AG20443 (cell line): ENCODE data around the gene PDE6G.
"Not testable (repeated sequence)": the region's sequence is repeated elsewhere in the genome, so short reads cannot be mapped to it uniquely, and the experiment has no call there.

ENCODE experiments used
- DNase-seq: peaks from one replicate; pipeline ENCODE4 v3.0.0; 2012; ENCODE audit warnings: low spot score, mixed read lengths

The PDE6G gene

GRCh38 chr17:81687770-81688541, 31.6 kb upstream of the PDE6G start:
- DNase-seq = no peak

DNA sequence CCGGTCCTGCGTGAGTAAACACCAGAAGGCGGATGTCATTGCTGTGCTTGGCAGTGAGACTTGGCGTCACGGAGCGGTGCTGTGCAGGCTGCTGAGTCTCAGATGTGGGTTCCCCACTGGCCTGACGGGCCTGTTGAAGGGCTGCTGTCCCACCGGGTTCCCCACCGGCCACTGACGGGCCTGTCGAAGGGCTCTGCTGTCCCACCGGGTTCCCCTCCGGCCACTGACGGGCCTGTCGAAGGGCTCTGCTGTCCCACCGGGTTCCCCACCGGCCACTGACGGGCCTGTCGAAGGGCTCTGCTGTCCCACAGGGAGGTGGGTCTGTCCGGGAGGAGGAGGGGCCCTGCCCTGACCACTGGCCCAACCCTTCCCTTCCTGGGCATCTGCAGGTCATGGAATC, 30.3 kb upstream of the PDE6G start:
- no peak for DNase-seq

DNA sequence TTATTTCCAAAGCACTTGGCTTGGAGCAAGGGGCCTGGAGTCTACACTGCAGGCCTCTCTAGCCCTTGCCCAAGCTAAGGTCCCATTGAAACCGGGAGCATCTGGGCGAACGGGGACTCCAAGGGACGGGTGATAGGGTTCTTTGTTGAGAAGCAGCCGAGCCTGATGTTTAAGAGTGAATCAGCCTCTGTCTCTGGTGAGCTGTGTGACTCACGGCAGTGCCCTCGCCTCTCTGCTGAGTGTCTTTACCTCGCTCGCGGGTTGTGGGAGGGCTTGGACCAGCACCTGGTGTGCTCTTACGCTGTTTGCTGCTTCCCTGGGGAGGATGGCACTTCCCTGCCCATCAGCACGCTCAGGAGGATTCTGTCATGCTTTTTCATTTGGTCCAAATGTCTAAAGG, 28.8 kb upstream of the PDE6G start:
- peak; percentile 72 for DNase-seq

- DNase-seq = peak; percentile 89
Measured at GRCh38 chr17:81684442-81684911, 28.1 kb upstream of the PDE6G start.

- peak; percentile 99 for DNase-seq
Measured at GRCh38 chr17:81683584-81684441, 27.5 kb upstream of the PDE6G start, which contains the start of the genes ARL16 and HGS. ARL16 (minus strand) TSS chr17:81683797; CDS start chr17:81683753, 44 bp downstream. HGS (plus strand) TSS chr17:81684011; CDS start chr17:81684067, 56 bp downstream.

GRCh38 chr17:81683208-81683583, 26.9 kb upstream of the PDE6G start:
- DNase-seq = peak; percentile 37

- no peak for DNase-seq
Measured at GRCh38 chr17:81682565-81683207, 26.3 kb upstream of the PDE6G start.

GRCh38 chr17:81681672-81682071, 25.3 kb upstream of the PDE6G start:
- DNase-seq = no peak

- no peak for DNase-seq
Measured at GRCh38 chr17:81680150-81680549, 23.8 kb upstream of the PDE6G start.

DNA sequence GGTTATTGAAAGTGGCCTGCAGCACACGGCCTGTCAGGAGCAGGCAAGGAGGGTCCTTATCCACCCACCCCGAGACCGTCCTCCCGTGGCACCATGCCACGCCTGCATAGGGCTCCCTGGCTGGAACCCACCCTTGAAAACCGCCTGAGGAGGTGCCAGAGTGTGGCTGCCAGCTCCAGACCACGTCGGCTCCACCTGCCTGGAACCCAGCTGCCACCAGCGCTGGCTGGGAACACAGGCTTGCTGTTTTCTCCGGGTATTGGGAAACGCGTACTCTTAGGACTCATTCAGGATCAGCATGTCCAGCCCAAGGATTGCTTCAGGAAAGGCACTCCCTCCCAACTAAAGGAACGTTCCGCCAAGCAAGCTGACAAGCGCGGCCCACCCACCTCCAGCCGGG, 20.6 kb upstream of the PDE6G start:
- DNase-seq = no peak

- not testable (repeated sequence) for DNase-seq
Measured at GRCh38 chr17:81675515-81676221, 19.3 kb upstream of the PDE6G start.

- no peak for DNase-seq
Measured at GRCh38 chr17:81673561-81674258, 17.4 kb upstream of the PDE6G start.

- no peak for DNase-seq
Measured at GRCh38 chr17:81672954-81673353, 16.6 kb upstream of the PDE6G start.

DNA sequence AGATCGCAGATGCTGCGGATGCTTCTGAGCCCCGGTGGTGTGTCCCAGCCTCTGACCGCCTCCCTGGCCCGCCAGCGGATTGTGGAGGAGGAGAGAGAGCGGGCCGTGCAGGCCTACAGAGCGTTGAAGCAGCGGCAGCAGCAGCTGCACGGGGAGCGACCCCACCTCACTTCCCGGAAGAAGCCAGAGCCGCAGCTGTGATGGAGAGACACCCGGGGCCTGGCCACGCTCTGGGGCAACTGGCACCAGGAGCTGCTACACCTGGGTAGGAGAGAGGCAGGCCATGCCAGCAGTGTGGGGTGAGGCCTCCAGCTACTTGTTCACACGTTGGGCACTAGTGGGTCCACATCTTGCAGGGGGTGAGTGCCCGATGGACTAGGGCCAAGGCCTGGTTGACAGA, 16.2 kb upstream of the PDE6G start:
- DNase-seq = no peak

DNA sequence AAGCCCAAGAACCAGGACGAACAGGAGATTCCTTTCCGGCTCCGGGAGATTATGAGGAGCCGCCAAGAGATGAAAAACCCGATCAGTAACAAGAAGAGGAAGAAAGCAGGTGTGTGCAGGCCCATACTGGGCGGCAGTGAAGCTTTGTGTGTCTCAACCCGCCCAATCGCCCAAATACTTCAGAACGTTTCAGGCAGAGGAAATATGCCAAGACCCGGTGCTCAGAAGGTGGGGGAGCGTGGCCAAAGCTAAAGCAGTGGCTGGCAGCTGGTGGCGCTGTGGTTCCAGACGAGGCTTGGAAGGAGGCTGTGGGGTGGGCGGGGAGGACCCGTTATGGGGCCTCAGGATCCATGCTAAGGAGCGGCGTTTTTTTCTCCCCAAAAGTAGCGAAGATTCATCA, 11.4 kb upstream of the PDE6G start:
- no peak for DNase-seq

- DNase-seq = peak; percentile 98
Measured at GRCh38 chr17:81666342-81667191, 10.2 kb upstream of the PDE6G start, which contains the start of the genes CCDC137 and OXLD1. CCDC137 (plus strand) TSS chr17:81666737; CDS start chr17:81666767, 30 bp downstream. OXLD1 (minus strand) TSS chr17:81666605; CDS start chr17:81666577, 28 bp downstream.

- DNase-seq = no peak
Measured at GRCh38 chr17:81666092-81666341, 9.7 kb upstream of the PDE6G start.

GRCh38 chr17:81665205-81666091, 9.1 kb upstream of the PDE6G start:
- DNase-seq = peak; percentile 41

DNA sequence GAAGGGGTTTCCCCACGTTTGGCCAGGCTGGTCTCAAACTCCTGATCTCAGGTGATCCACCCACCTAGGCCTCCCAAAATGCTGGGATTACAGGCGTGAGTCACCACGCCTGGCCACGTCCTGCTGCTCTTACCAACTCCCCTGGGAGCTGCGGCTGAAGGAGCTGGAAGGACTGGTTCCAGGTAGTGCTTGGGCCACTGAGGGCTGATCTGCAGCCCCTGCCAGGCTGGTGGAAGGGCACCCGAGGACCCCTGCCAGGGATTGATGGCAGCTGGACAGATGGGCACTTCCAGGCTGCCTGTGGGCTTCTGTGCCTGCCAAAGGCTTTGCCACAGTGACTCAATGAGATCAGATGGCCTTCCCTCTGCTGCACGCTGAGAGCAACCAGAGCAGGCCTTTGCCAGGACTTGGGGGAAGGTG, 7.7 kb upstream of the PDE6G start:
- no peak for DNase-seq
